Tibial nerve (tissue), 3 donors: ENCODE results near the gene ARMC7.

Source experiments
- POLR2A ChIP-seq, 2 donors: fragments of 450-650 bp; IDR thresholded peaks; one replicate each; pipeline ENCODE4 v1.6.1; 2017; ENCODE audit warnings: antibody characterized with exemption in 2 of 2, mild to moderate bottlenecking in 2 of 2, moderate library complexity in 2 of 2
- TF ChIP-seq, protein P1 (sequence below), 5 experiments: fragments of 200-600 bp in 3 of 5; fragments of 450-650 bp in 2 of 5; sonication (generic) in 3 of 5; IDR thresholded peaks; one replicate each; pipeline ENCODE4 v1.5.1; 2016 to 2019; ENCODE audit warnings: antibody characterized with exemption in 5 of 5, mild to moderate bottlenecking in 3 of 5, moderate library complexity in 2 of 5

GRCh38 chr17:75155191-75155601, 45.4 kb downstream of the ARMC7 start:
- TF ChIP-seq, protein P1, sequence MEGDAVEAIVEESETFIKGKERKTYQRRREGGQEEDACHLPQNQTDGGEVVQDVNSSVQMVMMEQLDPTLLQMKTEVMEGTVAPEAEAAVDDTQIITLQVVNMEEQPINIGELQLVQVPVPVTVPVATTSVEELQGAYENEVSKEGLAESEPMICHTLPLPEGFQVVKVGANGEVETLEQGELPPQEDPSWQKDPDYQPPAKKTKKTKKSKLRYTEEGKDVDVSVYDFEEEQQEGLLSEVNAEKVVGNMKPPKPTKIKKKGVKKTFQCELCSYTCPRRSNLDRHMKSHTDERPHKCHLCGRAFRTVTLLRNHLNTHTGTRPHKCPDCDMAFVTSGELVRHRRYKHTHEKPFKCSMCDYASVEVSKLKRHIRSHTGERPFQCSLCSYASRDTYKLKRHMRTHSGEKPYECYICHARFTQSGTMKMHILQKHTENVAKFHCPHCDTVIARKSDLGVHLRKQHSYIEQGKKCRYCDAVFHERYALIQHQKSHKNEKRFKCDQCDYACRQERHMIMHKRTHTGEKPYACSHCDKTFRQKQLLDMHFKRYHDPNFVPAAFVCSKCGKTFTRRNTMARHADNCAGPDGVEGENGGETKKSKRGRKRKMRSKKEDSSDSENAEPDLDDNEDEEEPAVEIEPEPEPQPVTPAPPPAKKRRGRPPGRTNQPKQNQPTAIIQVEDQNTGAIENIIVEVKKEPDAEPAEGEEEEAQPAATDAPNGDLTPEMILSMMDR (IDR thresholded peaks at IDR 0.05), result no peak
- no peak for TF ChIP-seq POLR2A (IDR thresholded peaks at IDR 0.05)
